ENCODE data around the gene ACTL8. TPM values are rescaled to one million over a fixed set of nuclear protein-coding genes. Genes with fewer than 3 reads are reported as not detected.

ACTL8 gene
- total RNA-seq, 1 donor from 2014 or later: 0.17 TPM

- no peaks in the 10 kb centered on the region for H3K36me3 ChIP-seq (ENCODE audit: control insufficient read depth, insufficient read depth, low read length)
- DNase-seq (ENCODE audit: low read depth): no peak
- H3K4me3 ChIP-seq (ENCODE audit: low read depth, low read length): no peak overlapping the region
- TF ChIP-seq, protein P1, sequence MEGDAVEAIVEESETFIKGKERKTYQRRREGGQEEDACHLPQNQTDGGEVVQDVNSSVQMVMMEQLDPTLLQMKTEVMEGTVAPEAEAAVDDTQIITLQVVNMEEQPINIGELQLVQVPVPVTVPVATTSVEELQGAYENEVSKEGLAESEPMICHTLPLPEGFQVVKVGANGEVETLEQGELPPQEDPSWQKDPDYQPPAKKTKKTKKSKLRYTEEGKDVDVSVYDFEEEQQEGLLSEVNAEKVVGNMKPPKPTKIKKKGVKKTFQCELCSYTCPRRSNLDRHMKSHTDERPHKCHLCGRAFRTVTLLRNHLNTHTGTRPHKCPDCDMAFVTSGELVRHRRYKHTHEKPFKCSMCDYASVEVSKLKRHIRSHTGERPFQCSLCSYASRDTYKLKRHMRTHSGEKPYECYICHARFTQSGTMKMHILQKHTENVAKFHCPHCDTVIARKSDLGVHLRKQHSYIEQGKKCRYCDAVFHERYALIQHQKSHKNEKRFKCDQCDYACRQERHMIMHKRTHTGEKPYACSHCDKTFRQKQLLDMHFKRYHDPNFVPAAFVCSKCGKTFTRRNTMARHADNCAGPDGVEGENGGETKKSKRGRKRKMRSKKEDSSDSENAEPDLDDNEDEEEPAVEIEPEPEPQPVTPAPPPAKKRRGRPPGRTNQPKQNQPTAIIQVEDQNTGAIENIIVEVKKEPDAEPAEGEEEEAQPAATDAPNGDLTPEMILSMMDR (IDR thresholded peaks at IDR 0.05; ENCODE audit: insufficient read depth, low read length, poor library complexity, severe bottlenecking): no peak
- peaks cover 6% of the 10 kb centered on the region for H3K27me3 ChIP-seq (ENCODE audit: control insufficient read depth, insufficient read depth, low read length)
Measured at GRCh38 chr1:17829579-17829978, 74.4 kb downstream of the ACTL8 start.

DNA sequence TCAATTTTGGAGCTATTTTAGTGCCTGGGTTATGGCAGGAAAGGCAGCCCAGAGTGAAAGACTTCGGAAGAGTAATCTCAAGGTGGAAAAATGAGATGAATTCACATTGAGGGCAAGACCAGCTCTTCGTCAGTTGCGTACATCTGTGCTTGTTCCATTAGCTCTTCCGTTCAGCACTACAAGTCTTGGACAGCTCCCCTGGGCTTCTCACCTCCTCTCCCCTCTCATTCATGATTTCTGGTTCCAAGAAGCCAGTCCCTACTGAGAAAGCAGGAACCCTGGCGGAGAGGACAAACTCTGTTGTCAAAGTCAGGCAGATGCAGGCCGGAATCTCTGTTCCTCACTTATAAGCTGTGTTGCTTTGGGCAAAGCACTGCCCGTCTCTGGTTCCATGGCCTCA is 76.5 kb downstream of the ACTL8 start:
- no peaks in the 10 kb centered on the region for H3K36me3 ChIP-seq (ENCODE audit: control insufficient read depth, insufficient read depth, low read length)
- H3K4me3 ChIP-seq (ENCODE audit: low read depth, low read length): no peak overlapping the region
- peaks cover 8% of the 10 kb centered on the region for H3K27me3 ChIP-seq (ENCODE audit: control insufficient read depth, insufficient read depth, low read length)
- TF ChIP-seq, protein P1 (IDR thresholded peaks at IDR 0.05; ENCODE audit: insufficient read depth, low read length, poor library complexity, severe bottlenecking): no peak
- no peak for DNase-seq (ENCODE audit: low read depth)

DNA sequence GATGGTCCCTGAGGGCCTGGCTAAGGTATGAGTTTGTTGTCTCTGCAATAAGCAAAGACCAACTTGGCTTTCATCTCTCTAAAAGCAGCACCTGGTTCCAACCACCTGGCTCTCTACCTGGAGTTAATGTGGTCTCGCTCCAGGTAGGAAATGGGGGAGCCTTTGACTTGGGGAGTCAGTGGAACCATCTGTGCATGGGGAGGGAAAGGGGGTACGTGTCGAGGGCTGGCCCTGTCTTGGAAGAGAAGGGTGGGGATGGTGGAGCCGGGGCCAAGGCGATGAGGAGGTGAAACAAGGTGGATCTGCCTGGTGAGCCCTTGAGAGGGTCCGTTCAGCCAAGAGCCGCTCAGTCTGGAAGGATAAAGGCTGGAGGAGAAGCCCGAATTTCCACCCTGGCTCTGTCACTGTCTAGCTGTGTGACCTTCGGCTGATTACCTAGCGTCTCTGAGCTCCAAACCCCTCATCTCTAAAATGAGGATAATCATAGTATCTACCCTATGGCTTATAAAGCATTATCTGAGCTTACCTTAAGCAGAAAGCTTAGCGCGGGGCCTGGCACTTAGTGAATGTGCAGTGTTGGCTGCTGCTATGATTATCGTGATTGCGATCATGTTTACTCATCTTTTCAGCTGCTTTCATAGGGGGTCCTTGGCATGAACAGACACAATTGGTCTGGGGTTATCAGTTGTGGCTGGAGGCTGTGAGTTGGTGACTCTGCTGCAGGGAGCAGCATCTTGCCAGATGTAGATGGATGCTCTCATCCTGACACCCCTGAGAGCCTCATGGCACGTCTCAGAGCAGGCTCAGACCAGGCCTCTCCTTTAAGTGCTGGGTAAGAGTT is 78.7 kb downstream of the ACTL8 start:
- no peak for DNase-seq (ENCODE audit: low read depth)
- Histone ChIP-seq H3K27me3 (ENCODE audit: control insufficient read depth, insufficient read depth, low read length) (peaks cover 12% of the 10 kb centered on the region), H3K4me3 (ENCODE audit: low read depth, low read length) (no peak overlapping the region), H3K36me3 (ENCODE audit: control insufficient read depth, insufficient read depth, low read length) (no peaks in the 10 kb centered on the region)
- TF ChIP-seq, protein P1 (IDR thresholded peaks at IDR 0.05; ENCODE audit: insufficient read depth, low read length, poor library complexity, severe bottlenecking): no peak

DNA sequence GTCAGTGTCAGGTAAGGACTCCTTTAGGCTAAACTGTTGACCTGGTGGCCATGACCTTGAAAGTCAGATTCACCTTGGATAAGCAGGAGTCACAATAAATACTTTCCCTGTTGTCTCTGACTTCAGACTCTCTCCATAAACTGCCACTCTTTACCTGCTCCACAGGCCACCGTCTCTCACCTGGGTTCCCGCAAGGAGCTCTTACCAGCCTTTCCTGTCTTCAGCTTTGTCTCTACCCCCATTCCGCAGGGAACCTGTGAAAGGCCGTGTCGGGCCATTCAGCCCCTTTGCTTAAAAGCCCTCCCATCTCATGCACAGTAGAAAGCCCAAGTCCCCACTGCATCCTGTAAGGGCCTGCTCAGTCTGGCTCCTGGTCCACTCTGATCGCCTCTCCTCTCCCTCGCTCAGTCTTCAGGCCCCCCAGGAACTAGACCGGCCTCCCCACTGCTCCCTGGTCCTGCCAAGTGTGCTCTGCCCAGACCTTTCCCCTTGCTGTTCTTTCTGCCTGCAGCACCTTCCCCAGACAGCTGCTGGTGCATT is 79.5 kb downstream of the ACTL8 start:
- TF ChIP-seq, protein P1 (IDR thresholded peaks at IDR 0.05; ENCODE audit: insufficient read depth, low read length, poor library complexity, severe bottlenecking): no peak
- no peak for DNase-seq (ENCODE audit: low read depth)
- H3K36me3 ChIP-seq (ENCODE audit: control insufficient read depth, insufficient read depth, low read length): no peaks in the 10 kb centered on the region
- H3K27me3 ChIP-seq (ENCODE audit: control insufficient read depth, insufficient read depth, low read length): peaks cover 12% of the 10 kb centered on the region
- no peak overlapping the region for H3K4me3 ChIP-seq (ENCODE audit: low read depth, low read length)

DNA sequence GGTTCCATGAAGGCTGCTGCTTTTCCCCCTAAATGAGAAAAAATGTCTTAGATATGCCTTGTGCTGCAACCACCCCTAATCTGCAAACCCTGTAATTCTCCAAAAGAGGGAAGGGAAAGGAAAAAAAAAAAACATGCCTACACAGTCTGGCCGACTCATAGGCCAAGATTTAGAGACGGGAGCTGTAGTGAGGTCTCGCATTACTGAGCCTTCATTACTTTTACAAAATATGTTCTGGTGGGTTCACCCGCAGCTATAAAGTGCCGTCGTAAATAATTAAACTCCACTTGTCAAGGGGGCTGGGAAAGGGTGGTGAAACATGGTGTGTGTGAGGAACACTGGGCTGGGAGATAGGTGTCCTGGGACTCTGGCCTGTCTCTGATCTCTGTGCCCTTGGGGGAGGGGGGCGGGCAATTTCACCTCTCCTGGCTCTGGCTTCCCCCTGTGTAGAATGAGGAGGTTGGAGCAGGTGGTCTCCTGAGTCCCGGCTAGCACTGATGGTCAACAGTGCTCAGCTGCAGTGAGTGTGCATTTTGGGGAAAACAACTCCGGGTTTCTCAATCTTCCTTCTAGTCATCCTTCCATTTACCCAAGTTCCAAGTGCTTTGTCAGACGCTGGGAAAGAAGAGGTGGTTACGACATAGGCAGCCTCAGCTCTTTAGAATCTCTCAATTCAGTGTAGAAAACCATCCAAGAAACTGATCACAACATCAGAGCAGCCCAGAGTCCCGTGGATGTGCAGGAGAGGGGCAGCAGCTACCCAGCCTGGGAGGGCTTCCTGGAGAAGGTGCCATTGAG is 82.3 kb downstream of the ACTL8 start:
- TF ChIP-seq, protein P1 (IDR thresholded peaks at IDR 0.05; ENCODE audit: insufficient read depth, low read length, poor library complexity, severe bottlenecking): no peak
- DNase-seq (ENCODE audit: low read depth): no peak
- Histone ChIP-seq H3K27me3 (ENCODE audit: control insufficient read depth, insufficient read depth, low read length) (peaks cover 12% of the 10 kb centered on the region), H3K4me3 (ENCODE audit: low read depth, low read length) (no peak overlapping the region), H3K36me3 (ENCODE audit: control insufficient read depth, insufficient read depth, low read length) (no peaks in the 10 kb centered on the region)

Measured in kidney epithelial cell (primary cell).